Uterus (tissue), 4 donors: Measurements from ENCODE around the gene RAI1. TPM values are rescaled to one million over a fixed set of nuclear protein-coding genes. Genes with fewer than 3 reads are reported as not detected.

Source experiments
- DNase-seq, 2 donors: peaks; one replicate each; pipeline ENCODE4 v3.0.0-alpha.2; 2019 to 2020
- H3K27ac ChIP-seq, 2 donors: fragments of 200-600 bp; sonication (generic); 1 replicate in 1 of 2; 2 replicates in 1 of 2; pipeline ENCODE4 v1.5.1; 2016 to 2018
- H3K27me3 ChIP-seq, 2 donors: fragments of 200-600 bp; sonication (generic); one replicate each; pipeline ENCODE4 v1.5.1; 2018 to 2019; ENCODE audit warnings: control low read depth in 1 of 2
- H3K36me3 ChIP-seq, 2 donors: fragments of 200-600 bp; sonication (generic); one replicate each; pipeline ENCODE4 v1.5.1; 2019; ENCODE audit warnings: control low read depth in 1 of 2
- H3K4me1 ChIP-seq, 2 donors: fragments of 200-600 bp; sonication (generic); one replicate each; pipeline ENCODE4 v1.5.1; 2018 to 2019; ENCODE audit warnings: control low read depth in 1 of 2
- H3K4me3 ChIP-seq, 2 donors: fragments of 200-600 bp; sonication (generic); 1 replicate in 1 of 2; 2 replicates in 1 of 2; pipeline ENCODE4 v1.5.1; 2018 to 2019; ENCODE audit warnings: mild to moderate bottlenecking in 1 of 2
- H3K9me3 ChIP-seq, 2 donors: fragments of 200-600 bp; sonication (generic); one replicate each; pipeline ENCODE4 v1.5.1; 2019; ENCODE audit warnings: control low read depth in 1 of 2
- POLR2A ChIP-seq, 2 donors: fragments of 450-650 bp; IDR thresholded peaks; one replicate each; pipeline ENCODE4 v1.6.1; 2016; ENCODE audit warnings: antibody characterized with exemption in 2 of 2, mild to moderate bottlenecking in 1 of 2, moderate library complexity in 1 of 2
- intact Hi-C: fragments of 100-400 bp; cut with DNase I; formaldehyde crosslinking; loops from one replicate; pipeline ENCODE4 v1.15.1; 2023; ENCODE audit warnings: low total_unique reads
- total RNA-seq, 4 donors: library from RNA; depleted of rRNA in 3 of 4; stranded (reverse); fragments of >200 nt in 3 of 4; gene quantifications; one replicate each; pipeline versions ENCODE4 v1.1.0 to v1.2.4, GENCODE V29; 2014 to 2023
- TF ChIP-seq, protein P1 (sequence below), 4 experiments: fragments of 200-600 bp in 2 of 4; fragments of 450-650 bp in 2 of 4; sonication (generic) in 2 of 4; IDR thresholded peaks; one replicate each; pipeline ENCODE4 v1.5.1; 2016 to 2019; ENCODE audit warnings: antibody characterized with exemption in 4 of 4, mild to moderate bottlenecking in 2 of 4, moderate library complexity in 1 of 4
- donor health status: DM: yes; HTN: yes; CAD: no.

RAI1 gene
- total RNA-seq, 4 donors from 2014 or later, result 10.0 to 66.1 (median 15.3) TPM

DNA sequence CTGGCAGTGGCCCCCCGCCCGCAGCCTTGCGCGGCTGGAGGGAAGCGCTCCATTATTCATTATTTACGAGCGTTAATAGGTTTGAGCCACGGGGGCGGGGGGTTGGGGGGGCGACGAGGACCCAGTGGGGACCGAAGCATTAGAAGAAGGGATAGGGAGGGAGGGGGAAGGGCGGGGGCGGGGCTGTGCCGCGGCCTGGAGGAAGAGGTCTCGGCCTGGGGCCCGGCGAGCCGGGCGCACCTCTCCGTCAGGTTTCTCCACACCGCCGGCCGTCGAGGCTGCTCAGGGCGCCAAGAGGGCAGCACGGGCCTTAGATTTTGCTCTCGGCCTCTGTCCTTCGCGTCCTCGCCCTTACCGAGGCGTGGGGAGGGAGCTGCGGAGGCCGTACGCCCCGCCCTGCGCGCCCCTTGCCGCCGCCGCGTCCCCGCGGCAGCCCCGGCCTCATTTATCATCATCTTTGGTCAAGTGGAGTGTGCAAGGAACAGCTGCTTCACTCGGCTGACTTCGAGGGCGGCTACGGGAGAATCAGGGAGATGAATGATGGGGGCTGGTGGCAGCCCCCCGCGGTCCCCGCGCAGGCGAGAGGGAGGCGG lies 101.4 kb downstream of the RAI1 start:
- H3K4me1 ChIP-seq, result peaks cover 14 to 46% of the 10 kb centered on the region in 2 donors
- TF ChIP-seq, protein P1, sequence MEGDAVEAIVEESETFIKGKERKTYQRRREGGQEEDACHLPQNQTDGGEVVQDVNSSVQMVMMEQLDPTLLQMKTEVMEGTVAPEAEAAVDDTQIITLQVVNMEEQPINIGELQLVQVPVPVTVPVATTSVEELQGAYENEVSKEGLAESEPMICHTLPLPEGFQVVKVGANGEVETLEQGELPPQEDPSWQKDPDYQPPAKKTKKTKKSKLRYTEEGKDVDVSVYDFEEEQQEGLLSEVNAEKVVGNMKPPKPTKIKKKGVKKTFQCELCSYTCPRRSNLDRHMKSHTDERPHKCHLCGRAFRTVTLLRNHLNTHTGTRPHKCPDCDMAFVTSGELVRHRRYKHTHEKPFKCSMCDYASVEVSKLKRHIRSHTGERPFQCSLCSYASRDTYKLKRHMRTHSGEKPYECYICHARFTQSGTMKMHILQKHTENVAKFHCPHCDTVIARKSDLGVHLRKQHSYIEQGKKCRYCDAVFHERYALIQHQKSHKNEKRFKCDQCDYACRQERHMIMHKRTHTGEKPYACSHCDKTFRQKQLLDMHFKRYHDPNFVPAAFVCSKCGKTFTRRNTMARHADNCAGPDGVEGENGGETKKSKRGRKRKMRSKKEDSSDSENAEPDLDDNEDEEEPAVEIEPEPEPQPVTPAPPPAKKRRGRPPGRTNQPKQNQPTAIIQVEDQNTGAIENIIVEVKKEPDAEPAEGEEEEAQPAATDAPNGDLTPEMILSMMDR (IDR thresholded peaks at IDR 0.05), result no peak
- no peak for TF ChIP-seq POLR2A (IDR thresholded peaks at IDR 0.05)
- H3K36me3 ChIP-seq, result no peaks in the 10 kb centered on the region
- peak overlapping the region; percentile 48 to 50 for H3K4me3 ChIP-seq
- peak in 1 of 2 donors; percentile 62 for DNase-seq
- intact Hi-C loops, result loop anchor here (10.0 kb wide), 1 partner anchor 88 kb away; no protein-coding TSS in a partner anchor
- no peaks in the 10 kb centered on the region for H3K27me3 ChIP-seq
- peak overlapping the region; percentile 91 to 94 for H3K27ac ChIP-seq
- no peaks in the 10 kb centered on the region for H3K9me3 ChIP-seq

DNA sequence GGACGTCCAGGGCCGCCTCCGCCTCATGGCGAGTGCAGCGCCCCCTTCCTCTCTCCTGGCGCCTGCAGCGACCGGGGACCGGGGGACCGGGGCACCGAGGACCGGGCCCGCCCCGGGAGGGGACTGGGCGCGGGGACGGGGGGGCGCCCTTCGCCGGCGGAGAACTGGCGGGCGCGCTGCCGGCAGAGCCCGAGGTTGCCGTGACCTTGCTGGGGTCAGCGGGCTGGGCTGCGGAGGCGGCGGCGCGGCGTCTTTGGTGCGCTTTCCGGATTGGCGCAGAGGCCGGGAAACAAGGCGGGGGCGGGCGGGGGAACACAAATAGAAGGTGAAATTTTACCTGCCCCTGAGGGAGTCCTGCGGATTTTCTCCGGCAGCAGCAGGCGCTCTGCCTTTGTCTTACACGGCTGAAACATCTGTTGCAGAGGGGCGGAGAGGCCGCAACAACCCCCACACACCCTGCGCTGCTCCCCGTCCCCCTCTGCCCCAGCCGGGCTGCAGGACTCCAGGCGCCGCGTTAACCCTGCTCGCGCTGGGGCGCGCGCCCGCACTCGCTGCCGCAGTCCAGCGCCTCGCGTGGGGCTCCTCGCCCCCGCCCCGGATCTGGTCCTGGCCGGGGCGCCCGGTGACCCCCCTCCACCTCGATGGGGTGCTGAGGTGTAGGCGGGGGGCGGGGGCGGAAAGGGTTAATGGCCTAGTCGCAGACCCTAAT lies 102.0 kb downstream of the RAI1 start:
- H3K4me1 ChIP-seq, result peaks cover 8 to 39% of the 10 kb centered on the region in 2 donors
- H3K4me3 ChIP-seq, result peak overlapping the region; percentile 48 to 50
- H3K27me3 ChIP-seq, result no peaks in the 10 kb centered on the region
- H3K36me3 ChIP-seq, result no peaks in the 10 kb centered on the region
- H3K27ac ChIP-seq, result peak overlapping the region; percentile 91 to 94
- TF ChIP-seq POLR2A (IDR thresholded peaks at IDR 0.05), result peak in 1 of 2 donors; percentile 20
- TF ChIP-seq, protein P1 (IDR thresholded peaks at IDR 0.05), result peak in 1 of 4 experiments; percentile 13
- peak; percentile 73 to 76 for DNase-seq
- H3K9me3 ChIP-seq, result no peaks in the 10 kb centered on the region
- intact Hi-C loops, result loop anchor here (10.0 kb wide), 1 partner anchor 88 kb away; no protein-coding TSS in a partner anchor

DNA sequence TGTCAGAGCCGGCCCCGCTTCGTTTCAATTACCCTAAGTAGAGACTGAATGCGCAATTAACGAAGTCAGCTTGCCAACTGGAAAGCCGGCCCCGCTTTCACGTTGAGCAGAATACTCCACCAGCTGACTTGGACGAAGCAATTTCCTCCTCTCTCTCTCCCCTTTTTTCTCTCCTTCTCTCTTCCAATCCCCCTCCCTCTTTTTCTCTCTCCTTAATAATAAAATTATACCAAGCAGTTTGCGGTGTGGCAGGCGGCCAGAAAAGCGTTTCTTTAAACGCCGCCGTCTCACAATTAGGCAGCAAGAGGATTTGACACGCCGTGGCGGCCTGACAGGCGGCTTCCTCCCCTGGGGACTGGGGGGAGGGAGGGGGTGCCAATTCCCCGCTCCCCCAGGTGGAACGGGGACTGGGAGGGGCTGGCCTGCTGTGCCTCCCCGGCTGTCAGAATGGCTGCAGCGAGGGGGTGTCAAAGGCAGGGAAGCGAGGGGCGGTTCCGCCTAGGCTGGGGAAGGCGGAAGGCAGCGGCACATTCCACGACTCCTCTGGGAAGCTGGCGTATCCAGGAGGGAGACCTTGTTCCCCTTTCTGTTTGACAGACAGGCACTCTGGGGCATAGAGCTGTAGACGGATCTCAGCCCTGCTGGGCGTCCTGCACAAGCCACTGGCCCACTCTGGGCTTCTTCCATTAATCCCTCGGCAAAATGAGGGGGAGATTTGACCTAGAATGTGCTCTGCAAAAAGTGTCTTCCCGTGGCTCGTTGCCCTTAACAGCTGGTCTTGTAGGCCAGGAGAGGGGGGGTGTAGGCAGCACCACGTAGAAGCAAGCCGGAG lies 102.8 kb downstream of the RAI1 start:
- H3K4me1 ChIP-seq, result peaks cover 6 to 35% of the 10 kb centered on the region in 2 donors
- H3K27me3 ChIP-seq, result no peaks in the 10 kb centered on the region
- intact Hi-C loops, result loop anchor here (10.0 kb wide), 1 partner anchor 89 kb away; no protein-coding TSS in a partner anchor
- H3K27ac ChIP-seq, result peak overlapping the region; percentile 91 to 94
- no peaks in the 10 kb centered on the region for H3K9me3 ChIP-seq
- TF ChIP-seq, protein P1 (IDR thresholded peaks at IDR 0.05), result no peak
- TF ChIP-seq POLR2A (IDR thresholded peaks at IDR 0.05), result no peak
- DNase-seq, result peak; percentile 66 to 68
- peak overlapping the region; percentile 48 to 50 for H3K4me3 ChIP-seq
- no peaks in the 10 kb centered on the region for H3K36me3 ChIP-seq

DNA sequence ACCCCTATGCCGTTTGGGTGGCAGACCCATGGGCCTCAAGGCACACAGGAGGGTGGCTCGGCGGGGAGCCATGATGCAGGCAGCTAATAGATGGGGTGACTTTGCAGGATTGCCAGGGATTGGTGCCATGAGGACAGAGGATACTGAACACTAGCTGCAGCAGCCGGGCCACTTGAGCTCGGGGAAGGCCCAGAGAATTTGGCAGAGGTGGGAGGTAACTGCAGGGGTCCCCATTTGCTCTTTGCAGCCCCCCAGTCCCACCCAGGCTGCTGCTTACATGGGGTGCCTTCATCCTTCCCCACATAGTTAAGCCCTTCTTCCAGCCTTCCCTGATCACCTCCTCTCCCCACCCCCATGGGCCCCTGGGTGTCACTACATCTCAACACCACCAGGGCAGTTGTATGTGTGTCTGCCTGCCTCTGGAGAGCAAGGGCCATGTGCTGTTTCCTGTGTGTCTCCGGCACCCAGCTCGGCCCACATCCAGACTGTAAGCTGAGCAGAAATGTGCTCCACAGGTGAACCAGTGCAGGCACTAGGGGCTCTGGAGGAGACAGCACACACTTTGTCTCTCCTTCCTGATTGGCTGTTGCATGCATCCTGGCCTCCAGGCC lies 103.5 kb downstream of the RAI1 start:
- Histone ChIP-seq H3K36me3 (no peaks in the 10 kb centered on the region), H3K4me3 (no peak overlapping the region), H3K27ac (peak overlapping the region; percentile 91 to 94), H3K27me3 (no peaks in the 10 kb centered on the region), H3K4me1 (peaks cover 6 to 33% of the 10 kb centered on the region in 2 donors), H3K9me3 (no peaks in the 10 kb centered on the region)
- no peak for TF ChIP-seq POLR2A (IDR thresholded peaks at IDR 0.05)
- TF ChIP-seq, protein P1 (IDR thresholded peaks at IDR 0.05), result no peak
- intact Hi-C loops, result loop anchor here (10.0 kb wide), 1 partner anchor 90 kb away; no protein-coding TSS in a partner anchor
- no peak for DNase-seq
